GM12874 (cell line): ENCODE measurements around the gene MMP24.
A peak's percentile ranks its signal among the peaks of the same experiment; 100 is the strongest.

Source experiments
- TF ChIP-seq, protein P1 (sequence below): IDR thresholded peaks from 2 replicates; pipeline ENCODE4 v1.5.1; 2011; ENCODE audit warnings: low read depth, mild to moderate bottlenecking, control low read depth, low read length, moderate library complexity; ENCODE audit not compliant: insufficient read depth

The MMP24 gene

GRCh38 chr20:35276408-35276807, 49.9 kb downstream of the MMP24 start:
- TF ChIP-seq, protein P1, sequence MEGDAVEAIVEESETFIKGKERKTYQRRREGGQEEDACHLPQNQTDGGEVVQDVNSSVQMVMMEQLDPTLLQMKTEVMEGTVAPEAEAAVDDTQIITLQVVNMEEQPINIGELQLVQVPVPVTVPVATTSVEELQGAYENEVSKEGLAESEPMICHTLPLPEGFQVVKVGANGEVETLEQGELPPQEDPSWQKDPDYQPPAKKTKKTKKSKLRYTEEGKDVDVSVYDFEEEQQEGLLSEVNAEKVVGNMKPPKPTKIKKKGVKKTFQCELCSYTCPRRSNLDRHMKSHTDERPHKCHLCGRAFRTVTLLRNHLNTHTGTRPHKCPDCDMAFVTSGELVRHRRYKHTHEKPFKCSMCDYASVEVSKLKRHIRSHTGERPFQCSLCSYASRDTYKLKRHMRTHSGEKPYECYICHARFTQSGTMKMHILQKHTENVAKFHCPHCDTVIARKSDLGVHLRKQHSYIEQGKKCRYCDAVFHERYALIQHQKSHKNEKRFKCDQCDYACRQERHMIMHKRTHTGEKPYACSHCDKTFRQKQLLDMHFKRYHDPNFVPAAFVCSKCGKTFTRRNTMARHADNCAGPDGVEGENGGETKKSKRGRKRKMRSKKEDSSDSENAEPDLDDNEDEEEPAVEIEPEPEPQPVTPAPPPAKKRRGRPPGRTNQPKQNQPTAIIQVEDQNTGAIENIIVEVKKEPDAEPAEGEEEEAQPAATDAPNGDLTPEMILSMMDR, result no peak

DNA sequence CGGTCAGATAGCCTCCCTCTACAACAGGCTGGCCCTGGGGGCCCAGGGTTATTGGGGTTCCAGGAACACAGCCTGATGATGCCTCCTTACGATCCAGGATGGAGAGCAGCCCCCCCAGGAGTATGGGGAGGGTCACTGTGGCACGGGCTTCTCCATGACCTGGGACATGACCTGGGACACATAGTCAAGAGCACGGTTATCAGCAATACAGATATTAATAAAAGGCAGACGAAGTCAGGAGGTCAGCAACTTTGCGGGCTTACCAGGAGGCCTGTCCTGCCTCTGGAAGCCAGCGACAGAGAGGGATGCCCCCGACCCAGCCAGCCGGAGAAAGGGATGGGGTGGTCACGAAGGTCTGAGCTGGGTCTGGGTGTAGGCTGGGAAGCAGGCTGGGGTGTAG, 50.6 kb downstream of the MMP24 start:
- TF ChIP-seq, protein P1, result no peak

DNA sequence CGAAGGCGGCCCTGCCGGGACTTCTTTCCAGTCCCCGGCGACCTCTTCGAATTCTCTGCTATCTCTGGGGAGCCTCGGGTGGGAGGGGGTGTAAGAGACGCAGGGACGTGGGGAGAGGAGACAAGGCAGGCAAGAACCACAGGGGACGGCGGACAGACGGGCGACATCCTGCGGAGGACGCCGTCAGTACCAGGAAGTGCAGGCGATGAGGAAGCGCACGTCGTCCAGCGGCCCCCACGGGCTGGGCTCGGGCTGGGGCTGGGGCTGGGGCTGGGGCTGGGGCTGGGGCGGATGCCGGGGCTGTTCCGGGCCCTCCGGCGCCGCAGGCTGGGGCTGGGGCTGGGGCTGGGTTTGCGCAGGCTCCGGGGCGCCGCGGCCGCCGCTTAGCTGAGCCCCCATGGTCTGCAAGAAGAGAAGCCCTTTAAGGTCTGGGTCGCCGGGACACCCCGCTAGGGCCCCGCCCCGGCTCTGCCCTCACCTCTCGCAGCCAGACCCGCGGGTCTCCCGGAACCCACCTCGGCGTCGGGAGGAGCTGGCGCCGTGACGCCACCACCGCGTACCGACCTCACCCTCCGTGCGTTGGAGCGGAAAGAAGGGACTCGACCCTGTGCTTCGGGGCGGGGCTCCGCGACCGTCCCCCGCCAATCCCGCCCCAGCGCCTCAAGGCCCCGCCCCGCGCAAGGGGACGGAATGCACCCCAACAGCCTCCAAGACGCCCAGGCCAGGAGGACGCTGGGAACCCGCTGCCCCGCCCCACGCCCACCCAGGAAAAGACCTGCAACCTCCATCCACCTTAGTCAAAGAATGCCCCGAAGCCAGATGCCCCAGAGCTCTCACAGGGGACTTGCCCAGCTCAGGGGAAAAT, 51.3 kb downstream of the MMP24 start, which contains the start of gene MMP24OS:
Gene MMP24OS, minus strand, starts transcription at position 592 of the 865 bp plus-strand sequence. Its CDS starts 193 bp downstream, at position 399.
- TF ChIP-seq, protein P1, result peak; percentile 49; the same call in 1 of the 2 replicates

GRCh38 chr20:35279040-35279439, 52.5 kb downstream of the MMP24 start:
- TF ChIP-seq, protein P1, result no peak

GRCh38 chr20:35279533-35280174, 53.2 kb downstream of the MMP24 start:
- TF ChIP-seq, protein P1, result no peak

- TF ChIP-seq, protein P1, result no peak
Observed at GRCh38 chr20:35280523-35280922, 54.0 kb downstream of the MMP24 start.

GRCh38 chr20:35281506-35282101, 55.1 kb downstream of the MMP24 start:
- TF ChIP-seq, protein P1, result no peak
